GM12892 (cell line): ENCODE data around the gene P4HTM.

Source experiments
- POLR2A ChIP-seq: IDR thresholded peaks from 2 replicates; pipeline ENCODE4 v1.6.1; 2011; ENCODE audit warnings: low read depth, low read length, control low read depth
- POLR2AphosphoS5 ChIP-seq: IDR thresholded peaks from 2 replicates; pipeline ENCODE4 v1.6.1; 2011; ENCODE audit warnings: low read depth, low read length, control low read depth

DNA sequence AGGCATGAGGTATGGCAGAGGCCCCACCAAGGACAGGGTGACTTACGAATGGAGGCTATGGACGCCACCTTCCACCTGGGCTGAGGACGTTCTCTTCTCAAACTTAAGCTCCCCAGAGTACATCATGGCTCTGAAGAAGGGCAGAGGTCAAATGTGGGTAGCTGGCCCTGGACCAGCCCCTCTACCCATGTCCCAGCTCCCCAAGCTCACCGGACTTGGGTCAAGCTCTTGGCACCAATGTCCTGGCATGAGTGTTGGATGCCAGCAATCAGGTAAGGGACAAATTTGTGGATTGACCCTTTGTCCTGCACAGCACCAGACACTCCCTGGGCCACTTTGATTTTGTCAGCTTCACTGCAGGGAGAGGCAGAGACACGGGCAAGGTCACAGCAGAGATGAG lies 34.4 kb downstream of the P4HTM start:
- TF ChIP-seq POLR2A, result peak; percentile 44
- TF ChIP-seq POLR2AphosphoS5, result no peak
